ENCODE data around the gene MYH7.

DNA sequence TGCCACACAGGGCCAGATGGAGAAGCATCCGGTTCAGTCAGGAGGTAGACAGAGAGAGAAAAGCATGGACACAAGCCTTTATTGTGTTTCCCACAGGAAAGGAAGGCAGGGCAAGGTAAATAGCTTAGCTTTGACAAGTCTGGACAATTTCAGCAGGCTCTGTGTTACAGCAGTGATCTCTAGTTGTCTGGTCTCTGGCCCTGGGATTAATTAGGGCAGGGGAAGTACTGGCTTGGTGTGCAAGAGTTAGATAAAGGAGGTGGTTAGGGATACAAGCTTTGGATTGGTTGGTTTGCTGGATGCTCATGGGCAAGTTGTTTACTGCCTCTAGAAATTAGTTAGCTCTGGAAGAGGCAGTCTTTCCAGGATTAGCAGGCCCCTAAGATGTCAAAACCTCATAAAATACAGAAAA lies 19.0 kb upstream of the MYH7 start:
- TF ChIP-seq, protein P1, sequence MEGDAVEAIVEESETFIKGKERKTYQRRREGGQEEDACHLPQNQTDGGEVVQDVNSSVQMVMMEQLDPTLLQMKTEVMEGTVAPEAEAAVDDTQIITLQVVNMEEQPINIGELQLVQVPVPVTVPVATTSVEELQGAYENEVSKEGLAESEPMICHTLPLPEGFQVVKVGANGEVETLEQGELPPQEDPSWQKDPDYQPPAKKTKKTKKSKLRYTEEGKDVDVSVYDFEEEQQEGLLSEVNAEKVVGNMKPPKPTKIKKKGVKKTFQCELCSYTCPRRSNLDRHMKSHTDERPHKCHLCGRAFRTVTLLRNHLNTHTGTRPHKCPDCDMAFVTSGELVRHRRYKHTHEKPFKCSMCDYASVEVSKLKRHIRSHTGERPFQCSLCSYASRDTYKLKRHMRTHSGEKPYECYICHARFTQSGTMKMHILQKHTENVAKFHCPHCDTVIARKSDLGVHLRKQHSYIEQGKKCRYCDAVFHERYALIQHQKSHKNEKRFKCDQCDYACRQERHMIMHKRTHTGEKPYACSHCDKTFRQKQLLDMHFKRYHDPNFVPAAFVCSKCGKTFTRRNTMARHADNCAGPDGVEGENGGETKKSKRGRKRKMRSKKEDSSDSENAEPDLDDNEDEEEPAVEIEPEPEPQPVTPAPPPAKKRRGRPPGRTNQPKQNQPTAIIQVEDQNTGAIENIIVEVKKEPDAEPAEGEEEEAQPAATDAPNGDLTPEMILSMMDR (IDR thresholded peaks at IDR 0.05; ENCODE audit: low read depth, low read length, missing input control), result no peak
- TF ChIP-seq TAF1 (conservative IDR thresholded peaks at IDR 0.05) (no peak), HNF4A (conservative IDR thresholded peaks at IDR 0.05) (no peak), SP1 (IDR thresholded peaks at IDR 0.05) (no peak), GABPA (IDR thresholded peaks at IDR 0.05 in 1 of 2, conservative IDR thresholded peaks at IDR 0.05 in 1 of 2) (no peak), EGR1 (IDR thresholded peaks at IDR 0.05; ENCODE audit: low read depth in 2 of 2) (no peak)
- TF ChIP-seq, protein P2, sequence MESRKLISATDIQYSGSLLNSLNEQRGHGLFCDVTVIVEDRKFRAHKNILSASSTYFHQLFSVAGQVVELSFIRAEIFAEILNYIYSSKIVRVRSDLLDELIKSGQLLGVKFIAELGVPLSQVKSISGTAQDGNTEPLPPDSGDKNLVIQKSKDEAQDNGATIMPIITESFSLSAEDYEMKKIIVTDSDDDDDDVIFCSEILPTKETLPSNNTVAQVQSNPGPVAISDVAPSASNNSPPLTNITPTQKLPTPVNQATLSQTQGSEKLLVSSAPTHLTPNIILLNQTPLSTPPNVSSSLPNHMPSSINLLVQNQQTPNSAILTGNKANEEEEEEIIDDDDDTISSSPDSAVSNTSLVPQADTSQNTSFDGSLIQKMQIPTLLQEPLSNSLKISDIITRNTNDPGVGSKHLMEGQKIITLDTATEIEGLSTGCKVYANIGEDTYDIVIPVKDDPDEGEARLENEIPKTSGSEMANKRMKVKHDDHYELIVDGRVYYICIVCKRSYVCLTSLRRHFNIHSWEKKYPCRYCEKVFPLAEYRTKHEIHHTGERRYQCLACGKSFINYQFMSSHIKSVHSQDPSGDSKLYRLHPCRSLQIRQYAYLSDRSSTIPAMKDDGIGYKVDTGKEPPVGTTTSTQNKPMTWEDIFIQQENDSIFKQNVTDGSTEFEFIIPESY (IDR thresholded peaks at IDR 0.05), result no peak
